ENCODE measurements around the gene MTG2. TPM values are rescaled to one million over a fixed set of nuclear protein-coding genes. Genes with fewer than 3 reads are reported as not detected.
A peak's percentile ranks its signal among the peaks of the same experiment; 100 is the strongest.
"Not testable (repeated sequence)": the region's sequence is repeated elsewhere in the genome, so short reads cannot be mapped to it uniquely, and the experiment has no call there.

The MTG2 gene
- total RNA-seq, 1 donor from 2014 or later, result 43.0 TPM

DNA sequence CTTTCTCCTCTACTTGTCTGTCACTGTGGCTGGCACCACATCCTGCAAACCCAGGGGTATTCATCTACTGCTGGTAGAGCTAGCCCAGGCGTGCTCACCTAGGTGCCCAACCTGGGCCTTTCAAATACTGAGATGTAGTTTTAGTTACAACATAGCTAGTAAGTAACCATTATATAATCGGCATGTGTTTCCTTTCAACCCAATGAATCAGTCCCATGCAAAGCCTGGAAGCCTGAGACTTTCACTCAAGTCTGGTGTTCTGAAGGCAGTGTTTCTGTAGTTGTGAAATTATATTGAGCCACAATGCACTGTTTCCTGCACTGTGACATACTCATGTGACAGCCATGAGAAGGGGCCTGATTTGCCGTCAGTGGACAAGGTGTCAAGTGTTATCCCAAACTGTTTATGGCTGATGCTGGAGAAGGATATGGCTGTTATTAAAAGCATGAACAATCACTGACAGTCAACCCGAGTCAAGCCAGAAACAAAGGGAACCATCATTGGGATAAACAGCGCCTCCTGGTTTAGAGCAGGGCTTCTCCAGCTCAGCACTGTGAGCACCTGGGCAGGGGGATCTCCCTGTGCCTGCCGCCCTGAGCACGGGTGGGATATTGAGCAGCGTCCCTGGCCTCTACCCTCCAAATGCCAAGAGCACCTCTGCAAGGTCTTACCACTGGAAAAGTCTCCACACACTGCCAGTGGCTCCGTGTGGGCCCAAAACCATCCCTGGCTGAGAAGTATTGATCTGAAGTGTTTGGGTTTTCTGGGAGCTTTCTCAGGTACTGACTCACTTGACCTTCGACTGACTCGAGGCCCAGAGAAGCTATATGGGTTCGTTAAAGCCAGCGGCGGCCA lies 41.2 kb upstream of the MTG2 start:
- Mint-ChIP-seq H3K27me3 (no peaks in the 10 kb centered on the region), H3K36me3 (ENCODE audit: low read depth) (peaks cover 63% of the 10 kb centered on the region), H3K27ac (peak overlapping the region; percentile 91), H3K4me1 (peaks cover 44% of the 10 kb centered on the region), H3K9me3 (no peaks in the 10 kb centered on the region), H3K4me3 (peak overlapping the region; percentile 94)
- DNase-seq, result peak; percentile 73
- intact Hi-C loops (cut with micrococcal nuclease), result loop anchor here (2.0 kb wide), 2 partner anchors 75 to 161 kb away; partner anchors contain the start of gene ADRM1

DNA sequence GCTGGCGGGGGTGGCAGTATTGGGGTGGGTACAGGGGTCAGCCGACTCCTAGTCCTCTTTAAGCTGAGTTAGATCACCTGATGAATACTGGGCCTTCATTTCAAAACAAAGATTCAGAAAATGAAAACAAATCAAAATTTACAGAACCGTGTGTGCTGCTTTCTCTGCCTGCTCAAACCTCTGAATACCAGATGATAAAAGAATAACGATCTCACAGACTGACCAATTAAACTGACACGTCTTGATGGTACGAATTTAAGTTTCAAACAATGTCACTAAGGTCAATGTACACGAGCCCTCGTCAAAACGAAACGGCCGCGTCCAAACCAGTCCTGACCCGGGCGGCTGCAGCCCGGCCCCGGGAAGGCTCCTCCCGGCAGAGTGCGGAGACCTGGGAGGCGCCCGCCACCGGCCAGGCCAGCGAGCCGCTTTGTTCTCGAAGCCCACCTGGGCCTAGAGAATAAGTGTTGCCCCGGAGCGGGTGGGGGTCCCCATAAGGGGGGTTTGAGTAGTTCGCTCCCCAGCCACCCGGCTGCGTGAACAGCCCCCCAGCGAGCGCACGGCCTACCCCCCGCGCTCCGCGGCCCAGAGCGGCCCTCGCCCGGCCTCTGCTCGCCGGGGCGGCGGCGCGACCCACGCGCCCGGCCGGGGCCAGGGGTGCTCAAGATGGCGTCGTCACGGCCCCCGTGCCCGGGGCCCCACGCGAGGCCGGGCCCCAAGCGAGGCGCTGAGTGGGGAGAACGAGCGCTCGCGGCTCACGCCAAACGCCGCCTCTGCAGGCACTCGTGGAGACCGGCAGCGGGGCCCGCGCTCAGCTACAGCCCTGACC lies 40.4 kb upstream of the MTG2 start:
- Mint-ChIP-seq H3K27me3 (no peaks in the 10 kb centered on the region), H3K4me1 (peaks cover 43% of the 10 kb centered on the region), H3K36me3 (ENCODE audit: low read depth) (peaks cover 55% of the 10 kb centered on the region), H3K4me3 (peak overlapping the region; percentile 94), H3K9me3 (no peaks in the 10 kb centered on the region), H3K27ac (peak overlapping the region; percentile 91)
- intact Hi-C loops (cut with micrococcal nuclease), result loop anchor here (1.0 to 2.0 kb wide), 5 partner anchors 20 to 160 kb away; partner anchors contain the start of genes ADRM1, LSM14B and OSBPL2
- no peak for DNase-seq

DNA sequence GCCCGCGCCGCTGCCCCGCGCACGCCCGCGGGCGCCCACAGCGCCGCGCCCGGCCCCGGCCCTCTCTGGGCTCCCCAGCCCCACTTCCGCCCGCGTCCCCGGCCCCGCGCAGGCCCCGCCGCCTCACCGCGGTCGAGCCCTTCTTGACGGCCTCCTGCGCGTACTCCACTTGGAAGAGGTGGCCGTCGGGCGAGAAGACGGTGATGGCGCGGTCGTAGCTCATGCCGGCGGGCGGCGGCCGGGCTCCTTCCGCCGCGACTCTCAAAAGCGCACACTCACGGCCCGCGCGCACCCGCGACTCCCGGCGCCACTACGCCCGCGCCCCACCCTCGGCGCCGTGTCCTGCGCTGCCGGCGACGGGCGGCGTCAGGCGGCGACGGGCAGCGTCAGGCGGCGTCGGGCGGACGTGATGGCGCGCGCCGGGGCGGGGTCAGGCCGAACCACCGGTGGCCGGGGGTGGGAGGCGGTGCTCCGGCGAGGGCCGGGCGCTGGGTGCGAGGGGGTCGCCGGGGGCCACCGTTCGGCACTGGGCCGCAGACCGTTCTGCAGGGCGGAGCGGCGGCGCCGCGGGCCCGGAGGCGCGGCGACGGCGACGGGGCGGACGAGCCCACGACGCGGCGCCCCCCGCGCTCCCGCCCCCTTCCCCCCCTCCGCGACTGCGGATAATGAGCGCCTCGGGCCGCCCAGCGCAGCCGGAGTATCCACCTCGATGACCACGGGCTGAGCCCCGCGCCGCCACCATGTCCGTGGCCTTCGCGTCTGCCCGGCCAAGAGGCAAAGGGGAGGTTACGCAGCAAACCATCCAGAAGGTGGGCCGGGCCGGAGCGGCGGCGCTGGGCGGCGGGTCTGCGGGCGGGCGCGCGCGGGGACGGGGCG lies 39.5 kb upstream of the MTG2 start, which contains the start of the genes PSMA7 and SS18L1:
Gene PSMA7 (minus strand): TSS at position 314 of the 876 bp plus-strand sequence. CDS start 91 bp downstream, at position 223.
Gene SS18L1 (plus strand): TSS at position 689 of the 876 bp plus-strand sequence. CDS start 52 bp downstream, at position 741.
- DNase-seq, result peak; percentile 96
- intact Hi-C loops (cut with micrococcal nuclease), result loop anchor here (1.0 to 2.0 kb wide), 5 partner anchors 21 to 159 kb away; partner anchors contain the start of genes ADRM1, LSM14B and OSBPL2
- Mint-ChIP-seq H3K4me3 (peak within 1 kb of the TSS; percentile 94), H3K27ac (peak within 1 kb of the TSS; percentile 91), H3K9me3 (no peaks in the 10 kb centered on the region), H3K4me1 (peaks cover 35% of the 10 kb centered on the region), H3K36me3 (ENCODE audit: low read depth) (peaks cover 46% of the 10 kb centered on the region), H3K27me3 (no peaks in the 10 kb centered on the region)

DNA sequence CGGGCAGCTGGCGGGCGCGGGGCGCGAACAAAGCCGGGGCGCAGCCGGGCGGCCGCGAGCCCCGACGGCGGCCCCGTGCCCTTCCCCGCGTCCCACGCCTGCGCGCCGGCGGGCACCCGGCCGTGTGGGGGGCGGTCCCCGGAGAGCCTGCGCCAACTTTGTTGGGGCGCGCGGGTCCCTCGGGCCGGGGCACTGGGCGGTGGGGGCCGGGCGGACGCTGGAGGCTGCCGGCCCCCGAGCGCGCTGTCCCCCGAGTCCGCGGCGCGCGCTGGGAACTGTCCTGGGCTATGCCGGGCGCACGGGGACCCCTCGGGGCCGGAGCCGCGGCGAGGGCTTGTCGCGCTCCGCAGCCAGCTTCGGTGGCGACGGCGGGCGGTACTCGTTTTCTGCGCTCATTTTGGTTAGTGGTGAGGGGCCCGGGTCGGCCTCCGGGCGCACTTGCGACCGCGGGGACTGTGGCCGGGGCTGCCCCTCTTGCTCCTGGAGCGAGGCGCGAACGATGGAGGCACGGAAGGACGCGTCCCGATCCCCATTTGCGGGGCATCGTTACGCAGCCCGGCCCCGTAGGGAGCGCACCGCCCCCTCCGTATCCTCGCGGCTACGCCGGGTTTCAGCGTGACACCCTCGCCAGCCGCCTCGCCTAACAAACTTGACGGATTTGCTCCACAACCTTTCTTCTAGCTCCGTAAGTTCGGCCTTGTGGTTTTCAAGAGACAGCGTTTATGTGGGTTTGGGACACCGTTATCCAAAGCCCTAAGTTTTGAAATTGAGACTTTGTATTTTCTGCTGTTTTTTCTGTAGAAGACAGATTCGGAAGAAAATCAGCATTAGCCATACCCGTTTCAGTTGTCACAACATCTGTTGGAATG lies 38.6 kb upstream of the MTG2 start:
- DNase-seq, result peak; percentile 89
- peak overlapping the region; percentile 87 for H3K4me3 Mint-ChIP-seq
- H3K4me1 Mint-ChIP-seq, result peaks cover 35% of the 10 kb centered on the region
- no peaks in the 10 kb centered on the region for H3K27me3 Mint-ChIP-seq
- intact Hi-C loops (cut with micrococcal nuclease), result loop anchor here (1.0 to 2.0 kb wide), 5 partner anchors 22 to 159 kb away; partner anchors contain the start of genes ADRM1, LSM14B and OSBPL2
- H3K9me3 Mint-ChIP-seq, result no peaks in the 10 kb centered on the region
- H3K27ac Mint-ChIP-seq, result peak overlapping the region; percentile 82
- peaks cover 37% of the 10 kb centered on the region for H3K36me3 Mint-ChIP-seq (ENCODE audit: low read depth)

DNA sequence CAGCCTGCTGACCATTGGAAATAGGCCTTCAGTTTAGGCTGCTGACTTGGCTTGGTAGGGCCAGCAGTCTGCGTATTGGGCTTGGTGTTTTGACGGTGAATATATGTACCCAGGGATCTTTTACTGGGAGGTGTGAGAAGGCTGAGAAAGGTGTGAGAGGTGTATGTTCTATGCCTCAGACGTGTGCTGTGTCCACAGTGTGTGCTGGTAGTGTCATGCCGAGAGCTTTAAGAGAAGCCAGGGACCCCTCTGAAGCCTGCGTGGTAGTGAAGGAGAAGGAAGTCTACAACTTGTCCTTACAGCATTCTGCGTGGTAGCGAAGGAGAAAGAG lies 37.2 kb upstream of the MTG2 start:
- Mint-ChIP-seq H3K4me3 (peak overlapping the region; percentile 41), H3K4me1 (peaks cover 28% of the 10 kb centered on the region), H3K27ac (no peak overlapping the region), H3K27me3 (no peaks in the 10 kb centered on the region), H3K9me3 (no peaks in the 10 kb centered on the region), H3K36me3 (ENCODE audit: low read depth) (peaks cover 31% of the 10 kb centered on the region)
- DNase-seq, result no peak
- intact Hi-C loops (cut with micrococcal nuclease), result no loop called here

DNA sequence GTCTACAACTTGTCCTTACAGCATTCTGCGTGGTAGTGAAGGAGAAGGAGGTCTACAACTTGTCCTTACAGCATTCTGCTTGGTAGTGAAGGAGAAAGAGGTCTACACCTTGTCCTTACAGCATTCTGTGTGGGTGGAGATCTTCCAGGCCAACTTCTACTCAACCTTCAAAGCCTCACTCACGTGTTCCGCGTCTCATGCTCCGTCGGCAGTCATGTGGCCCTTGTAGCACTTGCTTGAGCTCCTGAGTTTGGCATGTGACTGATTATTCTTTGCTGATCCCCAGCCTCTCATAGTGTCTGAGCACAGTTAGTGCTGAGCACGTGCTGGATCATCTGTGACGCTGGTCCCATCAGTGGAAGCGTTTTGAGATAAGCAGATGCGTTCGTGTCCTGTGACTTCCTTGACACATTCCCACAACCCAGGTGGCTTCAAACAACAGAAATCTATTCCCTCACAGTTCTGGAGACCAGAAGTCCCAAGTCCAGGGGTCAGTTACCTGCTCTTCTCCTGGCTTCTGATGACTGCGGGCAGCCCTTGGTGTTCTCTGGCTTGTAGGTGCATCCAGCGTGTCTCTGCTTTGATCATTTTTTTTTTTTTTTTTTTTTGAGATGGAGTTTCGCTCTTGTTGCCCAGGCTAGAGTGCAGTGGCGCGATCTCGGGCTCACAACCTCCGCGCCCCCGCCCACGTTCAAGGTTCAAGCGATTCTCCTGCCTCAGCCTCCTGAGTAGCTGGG lies 36.6 kb upstream of the MTG2 start:
- no peak overlapping the region for H3K4me3 Mint-ChIP-seq

DNA sequence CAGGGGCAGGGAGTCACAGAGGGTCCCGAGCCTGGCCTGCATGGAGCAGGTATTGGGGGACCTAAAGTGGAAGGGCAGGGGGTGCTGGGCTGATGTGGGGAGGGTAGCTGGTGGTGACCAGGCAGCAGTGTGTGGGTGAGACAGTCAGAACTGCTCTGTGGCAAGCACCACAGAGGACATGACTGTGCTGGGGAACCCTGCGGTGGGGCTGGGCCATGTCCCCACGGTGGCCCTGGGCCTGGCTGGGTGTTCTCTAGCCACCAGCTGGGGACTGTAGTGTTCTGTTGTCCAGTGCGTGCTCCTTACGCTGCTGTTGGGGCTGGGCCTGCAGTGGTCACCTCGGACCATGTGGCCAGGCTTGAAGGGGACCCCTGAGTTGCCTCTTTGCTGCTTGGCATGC lies 35.7 kb upstream of the MTG2 start:
- Mint-ChIP-seq H3K27me3 (no peaks in the 10 kb centered on the region), H3K4me3 (no peak overlapping the region), H3K4me1 (peaks cover 17% of the 10 kb centered on the region), H3K9me3 (no peaks in the 10 kb centered on the region), H3K36me3 (ENCODE audit: low read depth) (peaks cover 26% of the 10 kb centered on the region), H3K27ac (no peak overlapping the region)
- no peak for DNase-seq
- intact Hi-C loops (cut with micrococcal nuclease), result no loop called here

More for the DNA sequence above, 36.6 kb upstream of the MTG2 start:
- H3K27me3 Mint-ChIP-seq, result no peaks in the 10 kb centered on the region
- peaks cover 24% of the 10 kb centered on the region for H3K4me1 Mint-ChIP-seq
- intact Hi-C loops (cut with micrococcal nuclease), result no loop called here
- H3K27ac Mint-ChIP-seq, result no peak overlapping the region
- no peaks in the 10 kb centered on the region for H3K9me3 Mint-ChIP-seq
- no peak for DNase-seq
- peaks cover 28% of the 10 kb centered on the region for H3K36me3 Mint-ChIP-seq (ENCODE audit: low read depth)

DNA sequence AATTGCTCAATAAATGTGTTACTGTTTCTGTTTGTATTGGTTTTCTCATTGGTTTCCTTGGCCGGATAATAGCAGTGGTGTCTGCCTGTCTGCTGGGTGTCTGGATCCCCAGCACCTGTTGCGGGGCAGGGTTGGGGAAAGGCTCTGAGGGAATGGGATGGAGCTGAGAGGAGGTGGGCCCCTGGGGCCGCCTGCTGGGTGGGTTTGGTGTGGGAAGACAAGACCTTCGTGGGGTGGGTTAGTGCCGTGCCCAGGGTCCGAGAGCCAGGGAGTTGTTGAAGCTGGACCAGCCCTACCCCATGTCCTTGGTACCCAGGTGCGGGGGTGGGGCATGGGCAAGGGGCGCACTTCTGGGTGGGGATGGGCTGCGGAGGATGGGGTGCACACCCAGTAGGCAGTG lies 35.3 kb upstream of the MTG2 start:
- Mint-ChIP-seq H3K27ac (no peak overlapping the region), H3K9me3 (no peaks in the 10 kb centered on the region), H3K27me3 (no peaks in the 10 kb centered on the region), H3K36me3 (ENCODE audit: low read depth) (peaks cover 28% of the 10 kb centered on the region), H3K4me1 (peaks cover 17% of the 10 kb centered on the region), H3K4me3 (no peak overlapping the region)
- no peak for DNase-seq
- intact Hi-C loops (cut with micrococcal nuclease), result no loop called here

DNA sequence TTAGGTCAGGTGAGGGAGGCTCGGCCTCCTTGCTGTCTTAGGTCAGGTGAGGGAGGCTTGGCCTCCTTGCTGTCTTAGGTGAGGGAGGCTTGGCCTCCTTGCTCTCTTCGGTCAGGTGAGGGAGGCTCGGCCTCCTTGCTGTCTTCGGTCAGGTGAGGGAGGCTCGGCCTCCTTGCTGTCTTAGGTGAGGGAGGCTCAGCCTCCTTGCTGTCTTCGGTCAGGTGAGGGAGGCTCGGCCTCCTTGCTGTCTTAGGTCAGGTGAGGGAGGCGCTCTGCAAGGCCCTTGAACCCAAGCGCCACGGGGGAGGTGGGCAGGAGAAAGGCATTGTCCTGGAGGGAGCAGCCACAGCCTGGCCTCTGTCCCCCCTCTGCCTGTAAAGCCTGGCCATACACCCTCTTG lies 34.4 kb upstream of the MTG2 start:
- H3K27me3 Mint-ChIP-seq; DNase-seq; H3K27ac Mint-ChIP-seq; intact Hi-C loops (cut with micrococcal nuclease); H3K9me3 Mint-ChIP-seq; H3K4me3 Mint-ChIP-seq: not testable (repeated sequence)
- peaks cover 17% of the 10 kb centered on the region for H3K4me1 Mint-ChIP-seq
- peaks cover 34% of the 10 kb centered on the region for H3K36me3 Mint-ChIP-seq (ENCODE audit: low read depth)

DNA sequence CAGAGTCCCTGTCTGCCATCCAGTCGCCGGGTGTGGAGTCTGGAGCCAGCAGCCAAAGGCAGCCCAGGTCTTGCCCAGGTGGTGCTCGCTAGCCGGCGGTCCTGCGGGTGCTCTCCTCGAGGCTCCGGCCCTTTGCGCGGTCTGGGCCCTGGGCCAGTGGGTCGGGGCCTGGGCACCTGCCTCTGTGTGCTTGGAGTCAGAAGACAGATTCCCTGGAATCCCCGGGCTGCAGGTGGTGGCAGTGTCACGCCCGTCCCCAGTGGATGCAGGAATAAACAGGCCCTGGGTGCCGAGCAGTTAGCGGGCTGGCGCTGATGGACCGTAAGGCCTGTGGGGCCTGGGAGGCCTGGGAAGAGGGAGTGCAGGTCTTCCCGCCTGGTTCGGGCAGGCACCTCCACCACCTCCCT lies 33.9 kb upstream of the MTG2 start:
- intact Hi-C loops (cut with micrococcal nuclease), result no loop called here
- DNase-seq, result no peak
- no peaks in the 10 kb centered on the region for H3K27me3 Mint-ChIP-seq
- no peak overlapping the region for H3K4me3 Mint-ChIP-seq
- peaks cover 39% of the 10 kb centered on the region for H3K36me3 Mint-ChIP-seq (ENCODE audit: low read depth)
- H3K27ac Mint-ChIP-seq, result no peak overlapping the region
- H3K4me1 Mint-ChIP-seq, result peaks cover 17% of the 10 kb centered on the region
- peaks cover 11% of the 10 kb centered on the region for H3K9me3 Mint-ChIP-seq

DNA sequence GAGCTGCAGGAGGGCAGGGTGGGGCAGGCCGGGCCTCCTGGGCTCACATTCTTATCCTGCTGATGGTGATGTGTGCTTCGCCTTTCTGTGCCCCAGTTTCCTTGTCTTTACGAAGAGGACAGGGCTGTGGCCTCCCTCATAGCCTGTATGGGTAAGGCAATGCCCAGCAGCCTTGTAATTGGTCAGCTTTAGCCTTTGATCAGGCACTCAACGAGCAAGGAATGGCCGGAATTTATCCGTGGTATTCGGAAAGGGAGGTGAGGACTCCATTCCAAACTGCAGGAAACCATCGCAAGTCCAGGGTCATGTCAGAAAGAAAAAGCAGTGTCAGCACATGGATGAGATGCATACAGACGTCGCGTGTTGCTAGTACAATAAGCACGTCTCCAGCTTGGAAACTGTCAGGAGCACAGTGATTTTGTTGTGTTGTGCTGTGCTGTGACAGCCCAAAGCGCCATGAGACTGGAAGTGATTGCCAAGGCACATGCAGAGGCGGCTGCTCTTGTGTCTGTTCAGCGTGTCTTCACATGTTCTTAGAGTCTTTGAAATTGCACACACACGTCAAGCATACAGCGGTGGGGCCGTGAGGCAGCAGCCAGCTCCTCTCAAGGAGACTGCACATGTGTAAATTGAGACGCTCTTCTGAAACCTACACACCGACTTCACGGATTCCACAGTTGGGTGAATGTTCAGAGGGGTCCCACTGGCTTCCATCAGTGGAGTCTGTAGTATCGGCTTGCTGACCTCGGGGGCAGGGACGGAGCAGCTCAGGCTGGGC lies 33.1 kb upstream of the MTG2 start:
- Mint-ChIP-seq H3K27me3 (no peaks in the 10 kb centered on the region), H3K9me3 (peaks cover 11% of the 10 kb centered on the region), H3K36me3 (ENCODE audit: low read depth) (peaks cover 44% of the 10 kb centered on the region), H3K27ac (no peak overlapping the region), H3K4me1 (peaks cover 13% of the 10 kb centered on the region), H3K4me3 (no peak overlapping the region)
- intact Hi-C loops (cut with micrococcal nuclease), result no loop called here
- DNase-seq, result no peak
